DND-41 (cell line): ENCODE data around the gene ACO2.
A peak's percentile ranks its signal among the peaks of the same experiment; 100 is the strongest.

ENCODE experiments used
- ATAC-seq: fragments of 200-7000 bp; cut with Tn5 transposase; 3 replicates; pipeline ENCODE4 v1.9.1; 2021; ENCODE audit warnings: low read depth; ENCODE audit not compliant: insufficient read depth
- DNase-seq: peaks from one replicate; pipeline ENCODE4 v3.0.0-alpha.2; 2020
- H2AFZ ChIP-seq: 2 replicates; pipeline ENCODE4 v1.6.0; 2012; ENCODE audit warnings: low read depth, low read length
- H3K27ac ChIP-seq: 2 replicates; pipeline ENCODE4 v1.5.1; 2012; ENCODE audit warnings: low read length, inconsistent platforms
- H3K27me3 ChIP-seq: fragments of 200-600 bp; sonication (generic); 2 replicates; pipeline ENCODE4 v1.6.0; 2012; ENCODE audit warnings: low read length, mild to moderate bottlenecking, inconsistent platforms; ENCODE audit not compliant: insufficient read depth, poor library complexity
- H3K36me3 ChIP-seq: 2 replicates; pipeline ENCODE4 v1.5.1; 2012; ENCODE audit warnings: low read length, inconsistent platforms; ENCODE audit not compliant: insufficient read depth
- H3K4me1 ChIP-seq: 2 replicates; pipeline ENCODE4 v1.5.1; 2012; ENCODE audit warnings: mild to moderate bottlenecking, low read length; ENCODE audit not compliant: insufficient read depth
- H3K4me2 ChIP-seq: 2 replicates; pipeline ENCODE4 v1.6.0; 2012; ENCODE audit warnings: mild to moderate bottlenecking, moderate library complexity, low read length, inconsistent platforms; ENCODE audit not compliant: insufficient read depth
- H3K4me3 ChIP-seq, 2 experiments: fragments of 200-600 bp in 1 of 2; shearing (Covaris generic) in 1 of 2; 2 replicates each; pipeline ENCODE4 v1.5.1; 2012 to 2016; ENCODE audit warnings: inconsistent platforms in 2 of 2, low read length in 2 of 2, mild to moderate bottlenecking in 2 of 2, low read depth in 1 of 2, moderate library complexity in 1 of 2
- H3K79me2 ChIP-seq: 2 replicates; pipeline ENCODE4 v1.6.0; 2012; ENCODE audit warnings: low read length, inconsistent platforms; ENCODE audit not compliant: insufficient read depth
- H3K9ac ChIP-seq: 2 replicates; pipeline ENCODE4 v1.6.0; 2012; ENCODE audit warnings: low read depth, mild to moderate bottlenecking, inconsistent platforms, low read length, moderate library complexity
- H3K9me3 ChIP-seq: 2 replicates; pipeline ENCODE4 v1.5.1; 2012; ENCODE audit warnings: low read length, moderate library complexity, mild to moderate bottlenecking, inconsistent platforms; ENCODE audit not compliant: insufficient read depth, severe bottlenecking
- H4K20me1 ChIP-seq: 2 replicates; pipeline ENCODE4 v1.6.0; 2012; ENCODE audit warnings: low read length; ENCODE audit not compliant: insufficient read depth
- EZH2 ChIP-seq: IDR thresholded peaks from 3 replicates; pipeline ENCODE4 v1.6.1; 2012; ENCODE audit warnings: borderline replicate concordance, low read depth, mild to moderate bottlenecking, moderate library complexity, low read length, inconsistent platforms; ENCODE audit not compliant: severe bottlenecking
- TF ChIP-seq, protein P1 (sequence below): IDR thresholded peaks from 2 replicates; pipeline ENCODE4 v1.5.1; 2012; ENCODE audit warnings: borderline replicate concordance, low read length, moderate library complexity, mild to moderate bottlenecking; ENCODE audit not compliant: poor library complexity, severe bottlenecking; ENCODE audit errors: extremely low read depth

The ACO2 gene

DNA sequence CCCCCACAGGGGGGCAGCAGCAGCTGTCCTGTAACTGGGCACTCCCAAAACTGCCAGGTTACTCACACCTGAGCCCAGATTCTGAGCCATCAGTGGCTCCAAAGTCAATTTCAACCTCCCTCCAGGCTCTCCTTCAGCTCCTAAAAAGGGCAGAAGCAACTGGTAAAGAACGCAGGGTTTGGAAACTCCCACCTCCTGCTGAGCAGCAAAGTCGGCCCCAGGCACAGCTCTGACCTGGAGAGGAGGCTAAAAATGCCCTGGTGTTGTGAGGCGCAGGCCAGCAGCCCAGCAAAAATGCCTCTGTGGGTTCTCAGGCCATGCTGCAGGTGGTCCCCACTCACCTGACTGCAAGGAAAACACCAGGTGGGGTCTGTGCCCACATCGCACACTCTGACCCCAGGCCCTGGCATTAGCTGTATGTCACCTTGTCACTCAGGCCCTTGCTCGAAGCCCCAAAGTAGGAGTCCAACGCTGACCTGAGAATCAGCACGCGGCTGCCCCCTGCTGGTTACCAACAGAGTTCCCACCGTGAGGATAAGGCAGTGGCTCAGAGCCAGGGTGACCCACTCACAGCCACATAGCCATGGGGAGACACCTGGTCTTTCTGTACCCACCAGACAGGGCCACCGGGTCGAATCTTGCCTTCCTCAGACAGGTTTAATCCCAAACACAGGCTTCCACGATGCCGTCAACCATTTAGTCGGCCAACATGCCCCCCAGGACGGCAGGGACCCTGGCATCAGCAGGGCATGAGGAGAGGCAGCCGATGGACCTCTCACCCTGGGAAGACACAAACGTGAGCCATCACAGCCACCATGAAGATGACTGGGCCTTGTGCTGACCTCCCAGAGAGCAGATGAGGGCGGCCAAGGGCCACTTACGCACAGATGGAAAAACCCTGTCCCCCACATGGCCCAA lies 64.2 kb downstream of the ACO2 start:
- peak; percentile 69 for ATAC-seq
- DNase-seq = peak; percentile 58
- no peaks in the 10 kb centered on the region for H3K9me3 ChIP-seq
- no peak overlapping the region for H3K4me3 ChIP-seq
- H3K79me2 ChIP-seq = peaks cover 13% of the 10 kb centered on the region
- TF ChIP-seq, protein P1, sequence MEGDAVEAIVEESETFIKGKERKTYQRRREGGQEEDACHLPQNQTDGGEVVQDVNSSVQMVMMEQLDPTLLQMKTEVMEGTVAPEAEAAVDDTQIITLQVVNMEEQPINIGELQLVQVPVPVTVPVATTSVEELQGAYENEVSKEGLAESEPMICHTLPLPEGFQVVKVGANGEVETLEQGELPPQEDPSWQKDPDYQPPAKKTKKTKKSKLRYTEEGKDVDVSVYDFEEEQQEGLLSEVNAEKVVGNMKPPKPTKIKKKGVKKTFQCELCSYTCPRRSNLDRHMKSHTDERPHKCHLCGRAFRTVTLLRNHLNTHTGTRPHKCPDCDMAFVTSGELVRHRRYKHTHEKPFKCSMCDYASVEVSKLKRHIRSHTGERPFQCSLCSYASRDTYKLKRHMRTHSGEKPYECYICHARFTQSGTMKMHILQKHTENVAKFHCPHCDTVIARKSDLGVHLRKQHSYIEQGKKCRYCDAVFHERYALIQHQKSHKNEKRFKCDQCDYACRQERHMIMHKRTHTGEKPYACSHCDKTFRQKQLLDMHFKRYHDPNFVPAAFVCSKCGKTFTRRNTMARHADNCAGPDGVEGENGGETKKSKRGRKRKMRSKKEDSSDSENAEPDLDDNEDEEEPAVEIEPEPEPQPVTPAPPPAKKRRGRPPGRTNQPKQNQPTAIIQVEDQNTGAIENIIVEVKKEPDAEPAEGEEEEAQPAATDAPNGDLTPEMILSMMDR = peak; percentile 76
- TF ChIP-seq EZH2 = no peak
- peaks cover 49% of the 10 kb centered on the region for H4K20me1 ChIP-seq
- no peak overlapping the region for H3K4me2 ChIP-seq
- no peaks in the 10 kb centered on the region for H3K27me3 ChIP-seq
- no peak overlapping the region for H3K9ac ChIP-seq
- H3K4me1 ChIP-seq = no peaks in the 10 kb centered on the region
- H3K36me3 ChIP-seq = peaks cover 72% of the 10 kb centered on the region
- H2AFZ ChIP-seq = no peak overlapping the region
- no peak overlapping the region for H3K27ac ChIP-seq

DNA sequence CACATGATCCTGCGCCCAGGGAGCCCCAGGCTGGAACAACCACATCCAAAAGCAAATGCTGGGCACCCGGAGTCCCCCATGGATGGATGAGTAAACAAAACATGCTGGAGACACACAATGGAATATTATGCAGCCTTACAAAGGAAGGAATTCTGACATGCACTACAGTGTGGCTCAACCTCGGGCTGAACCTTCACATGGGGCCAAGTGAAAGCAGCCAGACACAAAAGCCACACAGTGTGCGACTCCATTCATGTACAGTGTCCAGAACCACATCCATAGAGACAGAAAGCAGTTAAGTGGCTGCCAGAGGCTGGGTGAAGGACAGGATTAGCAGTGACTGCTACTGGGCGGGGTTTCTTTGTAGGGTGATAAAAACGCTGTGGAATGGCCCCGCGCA lies 65.3 kb downstream of the ACO2 start:
- TF ChIP-seq EZH2 = no peak
- TF ChIP-seq, protein P1 = no peak
- DNase-seq (no peak), ATAC-seq (no peak)
- H3K36me3 ChIP-seq = peaks cover 68% of the 10 kb centered on the region
- no peaks in the 10 kb centered on the region for H3K27me3 ChIP-seq
- no peaks in the 10 kb centered on the region for H3K9me3 ChIP-seq
- H3K27ac ChIP-seq = no peak overlapping the region
- peaks cover 41% of the 10 kb centered on the region for H4K20me1 ChIP-seq
- no peak overlapping the region for H3K4me3 ChIP-seq
- H2AFZ ChIP-seq = no peak overlapping the region
- no peak overlapping the region for H3K4me2 ChIP-seq
- peaks cover 15% of the 10 kb centered on the region for H3K79me2 ChIP-seq
- H3K9ac ChIP-seq = no peak overlapping the region
- no peaks in the 10 kb centered on the region for H3K4me1 ChIP-seq

DNA sequence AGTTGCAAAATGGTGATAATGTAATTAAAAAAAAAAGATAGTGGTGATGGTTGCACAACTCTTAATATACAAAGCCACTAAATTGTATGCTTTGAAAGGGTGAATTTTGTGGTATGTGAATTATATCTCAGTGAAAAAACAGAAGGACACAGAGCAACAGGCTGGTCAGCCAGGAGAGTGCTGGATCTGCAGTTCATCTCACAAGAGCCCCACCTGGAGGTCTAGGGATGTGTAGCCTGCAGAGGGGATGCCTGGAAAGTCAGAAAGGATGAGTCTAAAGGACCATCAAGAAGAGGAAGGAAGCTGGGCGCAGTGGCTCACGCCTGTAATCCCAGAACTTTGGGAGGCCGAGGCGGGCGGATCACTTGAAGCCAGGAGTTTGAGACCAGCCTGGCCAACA lies 66.3 kb downstream of the ACO2 start:
- Histone ChIP-seq H3K4me3 (no peak overlapping the region), H3K4me1 (no peaks in the 10 kb centered on the region), H2AFZ (no peak overlapping the region), H3K4me2 (no peak overlapping the region), H3K27me3 (no peaks in the 10 kb centered on the region), H3K27ac (no peak overlapping the region), H4K20me1 (peaks cover 48% of the 10 kb centered on the region), H3K79me2 (peaks cover 25% of the 10 kb centered on the region), H3K9me3 (no peaks in the 10 kb centered on the region), H3K9ac (no peak overlapping the region), H3K36me3 (peaks cover 70% of the 10 kb centered on the region)
- ATAC-seq (no peak), DNase-seq (no peak)
- TF ChIP-seq, protein P1 = peak; percentile 29
- TF ChIP-seq EZH2 = no peak

DNA sequence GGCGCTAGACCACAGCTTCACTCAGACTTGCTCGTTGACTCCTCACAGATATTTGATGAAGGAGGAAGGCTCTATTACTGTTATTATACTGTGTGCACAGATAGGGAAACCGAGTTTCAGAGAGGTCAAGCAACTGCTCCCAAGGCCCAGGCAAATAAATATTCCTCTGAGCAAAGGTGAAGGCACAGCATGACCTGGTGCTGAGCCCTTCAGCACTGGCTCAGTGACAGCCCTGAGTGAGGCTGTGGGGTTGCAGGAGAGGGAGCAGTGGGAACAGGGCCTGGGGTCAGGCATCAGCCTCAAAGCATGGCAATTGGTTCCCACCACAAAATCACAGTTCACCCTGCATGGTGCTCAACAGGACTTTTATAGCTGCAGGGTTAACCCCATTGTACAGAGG lies 68.3 kb downstream of the ACO2 start:
- no peak for TF ChIP-seq EZH2
- TF ChIP-seq, protein P1 = no peak
- DNase-seq (no peak), ATAC-seq (no peak)
- no peaks in the 10 kb centered on the region for H3K27me3 ChIP-seq
- H3K79me2 ChIP-seq = peaks cover 44% of the 10 kb centered on the region
- peaks cover 61% of the 10 kb centered on the region for H3K36me3 ChIP-seq
- no peak overlapping the region for H3K27ac ChIP-seq
- no peak overlapping the region for H3K9ac ChIP-seq
- H3K4me1 ChIP-seq = peaks cover 18% of the 10 kb centered on the region
- no peak overlapping the region for H3K4me2 ChIP-seq
- H4K20me1 ChIP-seq = peaks cover 51% of the 10 kb centered on the region
- no peak overlapping the region for H3K4me3 ChIP-seq
- H3K9me3 ChIP-seq = no peaks in the 10 kb centered on the region
- H2AFZ ChIP-seq = no peak overlapping the region
